AG09309 (cell line): ENCODE results near the gene ELOA2.

Source experiments
- DNase-seq: peaks from one replicate; pipeline ENCODE4 v3.0.0-alpha.2; 2010; ENCODE audit warnings: low read depth
- H3K4me3 ChIP-seq: 2 replicates; pipeline ENCODE4 v1.5.1; 2011; ENCODE audit warnings: mild to moderate bottlenecking, low read depth, low read length, moderate library complexity; ENCODE audit not compliant: control insufficient read depth
- CTCF ChIP-seq: IDR thresholded peaks from 2 replicates; pipeline ENCODE4 v1.5.1; 2011; ENCODE audit warnings: mild to moderate bottlenecking, low read depth, low read length, inconsistent platforms; ENCODE audit not compliant: insufficient read depth, control insufficient read depth; ENCODE audit errors: missing control alignments

The ELOA2 gene

GRCh38 chr18:47063096-47063495 lies 27.7 kb upstream of the ELOA2 start:
- no peak overlapping the region for H3K4me3 ChIP-seq
- DNase-seq = no peak
- TF ChIP-seq CTCF = no peak

- no peak for TF ChIP-seq CTCF
- H3K4me3 ChIP-seq = no peak overlapping the region
- DNase-seq = no peak
These were observed 27.1 kb upstream of the ELOA2 start for GRCh38 chr18:47062471-47062870.

GRCh38 chr18:47054369-47054768 lies 18.9 kb upstream of the ELOA2 start:
- TF ChIP-seq CTCF = no peak
- no peak overlapping the region for H3K4me3 ChIP-seq
- no peak for DNase-seq

GRCh38 chr18:47050468-47050867 lies 15.0 kb upstream of the ELOA2 start:
- H3K4me3 ChIP-seq = no peak overlapping the region
- TF ChIP-seq CTCF = peak; percentile 73
- DNase-seq = peak; percentile 33

GRCh38 chr18:47040982-47041381 lies 5.6 kb upstream of the ELOA2 start:
- TF ChIP-seq CTCF = no peak
- DNase-seq = no peak
- H3K4me3 ChIP-seq = no peak overlapping the region

- no peak for DNase-seq
- no peak overlapping the region for H3K4me3 ChIP-seq
- TF ChIP-seq CTCF = no peak
These were observed 1.6 kb upstream of the ELOA2 start for GRCh38 chr18:47036927-47037578.
